SK-N-SH (cell line): ENCODE results near the gene DNAJB1. TPM values are rescaled to one million over a fixed set of nuclear protein-coding genes. Genes with fewer than 3 reads are reported as not detected.

Experiments used
- CTCF ChIA-PET: fragments of 300-600, 350-600 bp; formaldehyde crosslinking; extraction: SDS; loops from one replicate; lab custom pipeline; 2021; lab: Yijun Ruan, JAX
- POLR2A ChIA-PET: fragments of 350-600 bp; sonication (Branson Sonifier 250); formaldehyde crosslinking; extraction: SDS; loops from one replicate; lab custom pipeline; 2020; ENCODE audit warnings: antibody characterized with exemption, inconsistent platforms; lab: Yijun Ruan, JAX
- DNase-seq: peaks from one replicate; pipeline ENCODE4 v3.0.0; 2012
- H2AFZ ChIP-seq: fragments of 200-600 bp; sonication (generic); 2 replicates; pipeline ENCODE4 v1.8.1; 2016; ENCODE audit warnings: antibody characterized with exemption, mild to moderate bottlenecking, low read depth
- H3F3A ChIP-seq: fragments of 200-600 bp; sonication (generic); replicated peaks from 2 replicates; pipeline ENCODE3; 2016; ENCODE audit warnings: antibody characterized with exemption, mild to moderate bottlenecking; ENCODE audit not compliant: insufficient read depth
- H3K27ac ChIP-seq, 2 experiments: fragments of 200-500 bp in 1 of 2; fragments of 200-600 bp in 1 of 2; sonication (Bioruptor generic) in 1 of 2; sonication (generic), shearing (Covaris generic) in 1 of 2; 2 replicates each; pipeline versions ENCODE4 v1.5.1 to v1.6.1; 2014 to 2016; ENCODE audit warnings: low read depth in 2 of 2, inconsistent platforms in 1 of 2, low read length in 1 of 2, mild to moderate bottlenecking in 1 of 2, mixed read lengths in 1 of 2
- H3K27me3 ChIP-seq: fragments of 200-600 bp; sonication (generic), shearing (Covaris generic); 2 replicates; pipeline ENCODE4 v1.6.1; 2016; ENCODE audit warnings: mixed run types; ENCODE audit not compliant: insufficient read depth
- H3K36me3 ChIP-seq, 2 experiments: fragments of 200-500 bp in 1 of 2; fragments of 200-600 bp in 1 of 2; sonication (Bioruptor generic) in 1 of 2; sonication (generic) in 1 of 2; replicated peaks in 1 of 2; 2 replicates each; pipeline versions ENCODE3 to v1.5.1; 2014 to 2016; ENCODE audit warnings: low read length in 1 of 2, mild to moderate bottlenecking in 1 of 2; ENCODE audit not compliant: insufficient read depth in 2 of 2, control insufficient read depth in 1 of 2
- H3K4me1 ChIP-seq, 2 experiments: fragments of 200-500 bp in 1 of 2; fragments of 200-600 bp in 1 of 2; sonication (Bioruptor generic) in 1 of 2; sonication (generic), shearing (Covaris generic) in 1 of 2; 2 replicates each; pipeline versions ENCODE4 v1.5.1 to v1.6.1; 2014 to 2016; ENCODE audit warnings: low read depth in 1 of 2, low read length in 1 of 2, mixed run types in 1 of 2; ENCODE audit not compliant: insufficient read depth in 2 of 2, control insufficient read depth in 1 of 2
- H3K4me2 ChIP-seq: fragments of 200-600 bp; sonication (generic), shearing (Covaris generic); 2 replicates; pipeline ENCODE4 v1.6.1; 2017; ENCODE audit warnings: mixed run types
- H3K4me3 ChIP-seq, 2 experiments: fragments of 200-500 bp in 1 of 2; fragments of 200-600 bp in 1 of 2; sonication (Bioruptor generic) in 1 of 2; sonication (generic), shearing (Covaris generic) in 1 of 2; 2 replicates each; pipeline versions ENCODE4 v1.5.1 to v1.8.1; 2014 to 2016; ENCODE audit warnings: low read depth in 2 of 2, inconsistent platforms in 1 of 2, low read length in 1 of 2, mild to moderate bottlenecking in 1 of 2, mixed read lengths in 1 of 2, moderate library complexity in 1 of 2
- H3K79me2 ChIP-seq: fragments of 200-600 bp; sonication (generic); 2 replicates; pipeline ENCODE4 v1.8.1; 2017; ENCODE audit warnings: mild to moderate bottlenecking; ENCODE audit not compliant: insufficient read depth
- H3K9ac ChIP-seq: fragments of 200-600 bp; sonication (generic); 2 replicates; pipeline ENCODE4 v1.6.1; 2017; ENCODE audit warnings: mixed run types
- H3K9me2 ChIP-seq: fragments of 200-600 bp; sonication (generic); 2 replicates; pipeline ENCODE4 v1.6.1; 2017; ENCODE audit warnings: mixed run types
- H3K9me3 ChIP-seq: fragments of 200-600 bp; sonication (generic); 2 replicates; pipeline ENCODE4 v1.6.1; 2017; ENCODE audit warnings: mixed run types, mild to moderate bottlenecking, moderate library complexity
- H4K20me1 ChIP-seq: fragments of 200-600 bp; sonication (generic); 2 replicates; pipeline ENCODE4 v1.6.1; 2017; ENCODE audit warnings: mild to moderate bottlenecking, mixed run types; ENCODE audit not compliant: insufficient read depth
- CTCF ChIP-seq: fragments of 200-600 bp; sonication (generic); IDR thresholded peaks from 2 replicates; pipeline ENCODE4 v1.6.1; 2017; ENCODE audit warnings: antibody characterized with exemption, mild to moderate bottlenecking, moderate library complexity
- EP300 ChIP-seq, 2 experiments: IDR thresholded peaks; 2 replicates each; pipeline versions ENCODE4 v1.4.0 to v1.6.1; 2012; ENCODE audit warnings: borderline replicate concordance in 1 of 2, low read depth in 1 of 2, low read length in 1 of 2
- EZH2phosphoT487 ChIP-seq: fragments of 200-600 bp; sonication (generic); IDR thresholded peaks from 2 replicates; pipeline ENCODE4 v1.6.1; 2017; ENCODE audit warnings: low read depth, mixed run types, mild to moderate bottlenecking, antibody characterized with exemption, moderate library complexity, borderline replicate concordance
- FOSL2 ChIP-seq: IDR thresholded peaks from 2 replicates; pipeline ENCODE4 v1.4.0; 2012; ENCODE audit warnings: low read depth, mild to moderate bottlenecking, moderate library complexity, borderline replicate concordance
- GATA2 ChIP-seq: sonication (generic); formaldehyde crosslinking; IDR thresholded peaks from 2 replicates; pipeline ENCODE4 v1.5.0; 2020; ENCODE audit warnings: mild to moderate bottlenecking, missing genetic modification reagents
- MXI1 ChIP-seq: IDR thresholded peaks from 2 replicates; pipeline ENCODE4 v1.6.1; 2012; ENCODE audit warnings: mild to moderate bottlenecking, low read depth, low read length, improper control_type of control experiment
- NFIC ChIP-seq: IDR thresholded peaks from 2 replicates; pipeline ENCODE4 v1.4.0; 2012; ENCODE audit warnings: borderline replicate concordance
- NRF1 ChIP-seq: IDR thresholded peaks from 2 replicates; pipeline ENCODE4 v1.6.1; 2012; ENCODE audit warnings: low read depth, mild to moderate bottlenecking, low read length
- POLR2AphosphoS5 ChIP-seq: IDR thresholded peaks from 2 replicates; pipeline ENCODE4 v1.6.1; 2012; ENCODE audit warnings: low read depth, low read length
- RFX5 ChIP-seq: IDR thresholded peaks from 2 replicates; pipeline ENCODE4 v1.6.1; 2012; ENCODE audit warnings: mild to moderate bottlenecking, improper control_type of control experiment, low read length
- WGBS: methylation state at CpG from one replicate; pipeline ENCODE4 v1.1.6; 2017; ENCODE audit warnings: low lambda C conversion rate; 5-methylcytosine and 5-hydroxymethylcytosine counted together
- polyA plus RNA-seq, 3 experiments: library from polyadenylated mRNA; depleted of rRNA; stranded (reverse); fragments of >200 nt; gene quantifications; 2 replicates each; pipeline ENCODE4 v1.2.3, GENCODE V29; 2012

DNAJB1 gene
- polyA plus RNA-seq, 1 of the 3 experiments (the other 2 are of a cell fraction), result 103 TPM

- H3K4me2 ChIP-seq, result no peak overlapping the region
- peaks cover 0 to 10% of the 10 kb centered on the region in 2 experiments for H3K36me3 ChIP-seq
- POLR2A ChIA-PET, result interaction anchor here (1.0 to 1.5 kb wide), 2 partner anchors 39 to 338 kb away, joined by 3 read pairs; no protein-coding TSS in a partner anchor
- peaks cover 4% of the 10 kb centered on the region; the same call in 1 of the 2 replicates for H3K79me2 ChIP-seq
- H3K4me1 ChIP-seq, result peaks cover 24 to 32% of the 10 kb centered on the region in 2 experiments; a peak in 3 of 4 replicates
- TF ChIP-seq GATA2 (CRISPR knock-in tag) (no peak), FOSL2 (no peak), NFIC (peak; percentile 41; the same call in 1 of the 2 replicates), EZH2phosphoT487 (no peak), CTCF (no peak), NRF1 (no peak), EP300 (IDR thresholded peaks at IDR 0.05; ENCODE audit: borderline replicate concordance in 1 of 2, low read depth in 1 of 2, low read length in 1 of 2) (no peak), RFX5 (no peak)
- H3K9ac ChIP-seq, result no peak overlapping the region
- H3K9me3 ChIP-seq, result no peaks in the 10 kb centered on the region
- no peak overlapping the region for H2AFZ ChIP-seq
- CTCF ChIA-PET, result interaction anchor here (0.6 to 4.8 kb wide), 5 partner anchors 11 to 341 kb away, joined by 3 to 45 read pairs (median 22); partner anchors contain the start of genes ASF1B and GIPC1
- DNase-seq, result peak; percentile 74
- no peaks in the 10 kb centered on the region for H3K27me3 ChIP-seq
- peak overlapping the region; percentile 11 to 62; a peak in 3 of 4 replicates for H3K27ac ChIP-seq
- H3F3A ChIP-seq, result peaks cover 15% of the 10 kb centered on the region
- no peaks in the 10 kb centered on the region for H3K9me2 ChIP-seq
- H3K4me3 ChIP-seq, result no peak overlapping the region
- no peaks in the 10 kb centered on the region for H4K20me1 ChIP-seq
- 56% methylated on average over 10 of the region's 10 CpGs for WGBS
Measured at GRCh38 chr19:14477418-14478112, 40.6 kb downstream of the DNAJB1 start.

GRCh38 chr19:14476673-14477401 lies 41.4 kb downstream of the DNAJB1 start:
- H3F3A ChIP-seq, result peaks cover 15% of the 10 kb centered on the region

More at GRCh38 chr19:14476673-14477401, 41.4 kb downstream of the DNAJB1 start:
- Histone ChIP-seq H3K27me3 (no peaks in the 10 kb centered on the region), H3K4me2 (no peak overlapping the region), H2AFZ (no peak overlapping the region), H3K36me3 (peaks cover 0 to 10% of the 10 kb centered on the region in 2 experiments), H3K9me2 (no peaks in the 10 kb centered on the region), H4K20me1 (no peaks in the 10 kb centered on the region), H3K4me3 (no peak overlapping the region), H3K4me1 (peaks cover 24 to 38% of the 10 kb centered on the region in 2 experiments; a peak in 3 of 4 replicates), H3K79me2 (no peaks in the 10 kb centered on the region; the same call in 1 of the 2 replicates), H3K27ac (peak overlapping the region; percentile 20 to 62; a peak in 3 of 4 replicates), H3K9ac (no peak overlapping the region), H3K9me3 (no peaks in the 10 kb centered on the region)
- TF ChIP-seq MXI1 (no peak), POLR2AphosphoS5 (0 out of 2 replicates have a peak, but pooled peaks have one; percentile 1)
- 77% methylated on average over 23 of the region's 26 CpGs for WGBS
- CTCF ChIA-PET, result interaction anchor here (0.6 to 4.3 kb wide), 3 partner anchors 55 to 340 kb away, joined by 3 to 27 read pairs (median 5); partner anchors contain the start of gene ASF1B
- peak; percentile 36 for DNase-seq
- POLR2A ChIA-PET, result interaction anchor here (1.0 to 1.5 kb wide), 2 partner anchors 40 to 337 kb away, joined by 3 read pairs; no protein-coding TSS in a partner anchor
